Stimulated activated CD4-positive, alpha-beta T cell treated with anti-CD3 and anti-CD28 coated beads, Interleukin-1b, Interleukin-23, amount 100 ng/mL, for 48 hours (primary cell): ENCODE data around the gene SLC7A4.

Source experiments
- DNase-seq: peaks from one replicate; pipeline ENCODE4 v3.0.0-alpha.2; 2020

Gene SLC7A4

DNA sequence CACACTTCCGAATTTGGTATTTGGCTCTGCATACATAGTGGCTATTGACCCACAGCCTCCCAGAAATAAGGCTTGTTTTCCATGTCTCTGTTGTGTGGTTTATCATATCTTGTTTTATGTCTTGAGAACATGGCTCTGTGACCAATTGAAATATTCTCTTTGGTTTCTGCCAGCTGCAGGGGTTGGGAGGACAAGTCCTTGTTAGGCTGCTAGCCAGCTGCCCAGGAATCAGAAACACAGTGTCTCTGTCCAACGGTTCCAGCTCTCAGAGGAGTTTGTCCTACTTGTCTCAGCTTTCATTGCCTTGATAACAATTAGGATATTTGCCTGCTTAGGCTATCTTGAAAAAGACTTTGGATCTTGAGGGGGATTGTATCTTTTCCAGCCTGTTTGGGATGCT, 6.0 kb upstream of the SLC7A4 start:
- DNase-seq = no peak

DNA sequence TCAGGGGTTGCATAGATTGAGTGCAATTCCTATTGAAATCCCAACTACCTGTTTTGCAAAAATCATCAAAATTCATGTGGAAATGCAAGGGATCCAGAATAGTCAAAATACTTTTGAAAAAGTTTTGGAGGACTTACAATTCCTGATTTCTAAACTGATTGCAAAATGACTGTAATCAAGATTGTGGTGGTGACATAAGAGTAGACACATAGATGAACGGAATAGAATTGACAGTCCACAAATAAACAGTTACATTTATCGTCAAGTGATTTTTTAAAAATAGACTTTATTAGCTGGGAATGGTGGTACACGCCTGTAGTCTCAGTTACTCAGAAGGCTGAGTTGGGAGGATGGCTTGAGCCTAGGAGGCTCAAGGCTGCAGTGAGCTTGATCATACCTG, 2.6 kb upstream of the SLC7A4 start:
- no peak for DNase-seq

DNA sequence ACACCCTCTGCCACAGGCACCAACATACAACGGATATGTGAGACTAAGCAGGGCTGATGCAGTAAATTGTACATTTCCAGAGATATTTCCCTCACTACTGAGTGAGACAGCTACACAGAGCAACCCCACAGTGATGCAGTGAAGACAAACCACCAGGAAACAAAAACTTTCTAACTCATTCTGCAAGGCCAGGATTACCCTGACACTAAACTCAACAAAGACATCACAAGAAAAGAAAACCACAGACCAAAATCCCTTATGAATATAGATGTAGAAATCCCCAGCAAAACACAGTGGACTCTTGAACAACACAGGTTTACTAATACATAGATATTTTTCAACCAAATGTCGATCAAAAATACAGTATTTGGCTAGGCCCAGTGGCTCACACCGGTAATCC, 1.5 kb upstream of the SLC7A4 start:
- DNase-seq = no peak

DNA sequence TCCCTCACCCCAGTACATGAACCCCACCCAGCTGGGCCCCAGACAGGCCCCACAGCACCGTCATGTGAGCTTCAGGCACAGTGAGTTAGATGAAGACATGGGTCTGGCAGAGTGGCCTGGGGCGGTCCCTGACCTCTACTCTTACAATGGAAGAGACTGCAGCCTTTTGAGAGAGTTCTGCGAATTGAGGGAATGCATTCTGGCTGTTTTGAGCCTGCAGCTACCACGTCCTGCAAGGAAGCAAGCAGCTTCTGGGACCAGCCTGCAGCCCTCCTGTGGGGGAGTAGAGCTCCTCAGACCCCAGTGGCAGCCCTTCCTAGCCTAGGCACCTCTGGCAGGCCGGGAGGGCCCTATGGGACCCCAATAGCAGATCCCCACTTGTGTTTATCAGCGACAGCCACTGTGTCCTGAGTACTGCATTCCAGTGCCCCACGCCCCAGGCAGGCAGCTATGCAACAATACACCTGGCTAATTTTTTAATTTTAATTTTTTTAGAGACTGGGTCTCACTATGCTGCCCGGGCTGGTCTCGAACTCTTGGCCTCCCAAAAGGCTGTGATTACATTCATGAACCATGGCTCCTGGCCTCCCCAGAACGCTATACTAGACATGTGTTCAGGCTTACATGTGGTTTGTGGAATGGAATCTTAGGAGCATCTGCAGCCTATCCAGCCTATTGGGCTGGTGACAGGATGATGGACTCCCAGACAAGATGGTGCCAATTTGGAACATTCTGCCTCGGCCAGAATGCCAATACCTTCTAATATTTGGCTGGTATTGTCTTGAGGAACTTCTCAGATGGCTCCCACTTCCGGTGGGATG, 717 bp upstream of the SLC7A4 start:
- no peak for DNase-seq

DNA sequence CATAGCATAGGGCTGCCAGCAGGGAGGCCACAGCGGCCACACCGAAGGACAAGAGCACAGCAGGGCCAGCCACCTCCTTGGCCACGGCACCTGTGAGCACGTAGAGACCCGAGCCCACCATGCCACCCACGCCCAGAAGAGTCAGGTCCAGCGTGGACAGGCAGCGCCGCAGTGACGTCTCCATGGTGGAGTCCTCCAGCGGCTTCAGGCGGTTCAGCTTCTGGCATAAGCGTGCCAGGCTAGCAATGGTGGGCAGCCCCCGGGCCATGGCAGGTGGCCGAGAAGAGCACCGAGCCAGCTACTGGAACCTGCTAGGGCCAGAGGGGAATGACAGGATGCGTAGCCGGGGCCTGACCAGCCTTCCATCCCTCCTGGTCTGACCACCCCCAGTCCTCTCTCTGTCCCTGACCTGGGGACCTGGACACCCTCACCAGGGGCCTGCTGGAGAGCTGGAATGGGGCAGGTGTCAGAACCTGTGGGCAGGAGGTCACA, 770 bp downstream of the SLC7A4 start:
- DNase-seq = no peak

DNA sequence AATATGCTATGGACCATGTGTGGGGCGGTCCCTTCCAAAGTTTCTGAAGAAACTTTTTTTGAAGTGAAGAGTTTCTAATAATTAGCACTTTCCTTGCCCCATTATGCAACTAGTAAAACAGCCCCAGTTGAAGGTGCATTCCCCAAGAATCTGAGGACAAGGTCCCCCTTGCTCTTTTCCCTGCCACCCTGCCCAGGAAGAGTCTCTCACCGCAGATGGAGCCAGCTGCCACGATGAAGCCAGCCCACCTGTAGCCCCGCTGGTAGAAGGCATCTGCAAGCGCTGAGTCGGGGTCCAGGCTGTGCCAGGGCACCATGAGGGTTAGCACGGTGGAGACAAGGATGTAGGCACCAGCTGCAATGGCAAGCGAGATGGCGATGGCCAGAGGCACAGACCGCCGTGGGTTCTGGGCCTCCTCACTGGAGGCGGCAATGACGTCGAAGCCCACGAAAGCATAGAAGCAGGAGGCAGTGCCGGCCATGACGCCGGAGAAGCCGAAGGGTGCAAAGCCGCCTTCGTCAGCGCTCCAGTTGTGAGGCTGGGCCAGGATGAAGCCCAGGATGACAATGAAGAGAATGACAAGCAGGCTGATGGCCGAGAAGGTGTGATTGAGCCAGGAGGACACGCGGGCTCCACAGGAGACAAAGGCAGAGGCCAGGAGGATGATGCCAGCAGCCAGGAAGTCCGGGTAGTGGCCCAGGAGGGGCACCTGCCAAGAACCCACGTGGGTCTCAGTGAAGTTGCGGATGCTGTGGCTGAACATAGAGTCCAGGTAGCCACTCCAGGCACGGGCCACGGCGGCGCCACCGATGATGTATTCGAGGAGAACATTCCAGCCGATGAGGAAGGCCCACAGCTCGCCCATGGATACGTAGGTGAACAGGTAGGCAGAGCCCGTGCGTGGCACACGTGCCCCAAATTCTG, 1.5 kb downstream of the SLC7A4 start:
- no peak for DNase-seq

DNA sequence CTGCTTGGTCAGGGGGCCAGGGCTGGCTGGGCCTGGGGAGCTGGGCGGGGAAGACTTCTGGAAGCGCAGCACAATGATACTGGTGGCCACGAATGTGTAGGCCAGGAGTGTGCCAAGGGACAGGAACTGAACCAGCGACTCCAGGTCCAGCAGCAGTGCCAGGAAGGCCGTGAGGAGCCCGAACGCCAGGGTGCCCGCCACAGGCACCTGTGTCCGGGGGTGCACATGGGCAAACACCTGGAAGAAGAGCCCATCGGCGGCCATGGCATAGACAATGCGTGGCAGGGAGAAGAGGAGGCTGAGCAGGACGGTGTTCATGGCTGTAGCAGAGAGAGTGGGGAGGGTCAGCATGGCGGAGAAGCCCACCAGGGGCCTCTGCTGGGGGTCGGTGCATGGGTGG, 2.3 kb downstream of the SLC7A4 start:
- DNase-seq = no peak

DNA sequence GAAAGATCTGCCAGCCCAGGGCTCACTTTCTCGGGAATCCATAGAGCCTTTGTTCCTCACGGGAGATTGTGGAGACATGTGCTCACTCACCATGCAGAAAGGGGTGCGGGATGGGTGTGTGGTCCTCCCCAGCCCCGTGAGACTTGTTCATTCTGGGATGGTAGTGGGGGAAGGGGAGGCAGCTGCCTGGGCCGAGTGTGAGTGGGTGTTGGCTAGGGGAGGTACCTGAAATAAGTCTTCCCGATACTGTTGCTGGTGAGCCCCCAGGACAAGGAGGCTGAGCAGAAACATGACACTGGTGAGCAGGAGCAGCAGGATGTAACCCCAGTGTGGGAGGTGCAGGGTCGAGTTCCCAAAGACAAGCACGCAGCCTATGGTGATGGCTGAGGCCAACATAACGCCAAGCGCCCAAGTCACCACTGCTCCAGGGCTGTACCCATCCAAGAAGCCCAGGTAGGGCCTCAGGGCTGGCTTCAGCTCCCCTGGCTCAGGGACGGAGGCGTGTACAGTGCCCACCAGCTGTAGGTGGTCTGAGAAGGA, 2.8 kb downstream of the SLC7A4 start:
- DNase-seq = no peak

DNA sequence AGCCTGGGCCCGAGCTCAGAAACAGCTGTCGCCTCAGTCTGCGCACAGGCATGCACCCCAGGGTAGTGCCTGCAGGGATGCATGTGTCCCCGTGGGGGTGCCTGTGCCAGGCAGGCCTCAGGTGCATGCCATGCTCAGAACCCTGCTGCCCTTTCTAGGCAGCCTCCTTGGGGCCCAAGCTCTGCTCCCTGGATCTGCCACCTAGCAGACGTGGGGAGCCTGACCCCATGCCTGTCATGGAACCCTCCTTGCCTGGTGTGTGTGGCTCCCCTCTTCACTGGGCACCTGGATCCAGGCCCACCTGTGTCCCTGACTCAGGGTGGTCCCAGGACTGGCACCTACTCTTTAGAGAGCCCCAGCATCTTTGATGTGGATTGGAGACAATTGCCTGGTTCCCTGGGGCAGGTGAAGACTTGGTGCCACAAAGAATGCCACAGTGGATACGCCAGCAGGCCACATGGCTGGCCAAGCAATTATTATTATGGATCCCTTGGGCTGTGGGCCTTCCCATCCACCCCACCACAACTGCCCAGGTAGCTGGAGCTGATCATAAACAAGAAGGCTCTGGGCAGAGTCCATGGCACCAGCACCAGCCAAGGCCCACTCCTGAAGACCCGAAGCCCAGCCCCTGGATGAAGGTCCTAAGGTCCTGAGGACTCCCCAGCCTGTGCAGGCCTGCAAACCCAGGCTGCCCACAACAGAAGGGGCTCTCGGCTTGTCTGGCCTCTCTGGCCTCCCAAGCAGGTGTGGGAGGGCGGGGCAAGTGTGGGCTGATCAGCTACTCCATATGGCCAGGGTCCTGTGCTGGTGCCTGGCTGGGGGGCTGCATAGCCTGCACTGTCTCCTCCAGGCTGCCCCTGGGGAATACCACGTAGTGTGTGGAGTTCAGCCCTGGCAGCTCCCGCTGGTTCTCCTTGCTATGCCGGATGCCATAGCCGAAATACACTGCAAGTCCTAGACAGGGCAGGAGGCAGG, 3.8 kb downstream of the SLC7A4 start:
- no peak for DNase-seq

DNA sequence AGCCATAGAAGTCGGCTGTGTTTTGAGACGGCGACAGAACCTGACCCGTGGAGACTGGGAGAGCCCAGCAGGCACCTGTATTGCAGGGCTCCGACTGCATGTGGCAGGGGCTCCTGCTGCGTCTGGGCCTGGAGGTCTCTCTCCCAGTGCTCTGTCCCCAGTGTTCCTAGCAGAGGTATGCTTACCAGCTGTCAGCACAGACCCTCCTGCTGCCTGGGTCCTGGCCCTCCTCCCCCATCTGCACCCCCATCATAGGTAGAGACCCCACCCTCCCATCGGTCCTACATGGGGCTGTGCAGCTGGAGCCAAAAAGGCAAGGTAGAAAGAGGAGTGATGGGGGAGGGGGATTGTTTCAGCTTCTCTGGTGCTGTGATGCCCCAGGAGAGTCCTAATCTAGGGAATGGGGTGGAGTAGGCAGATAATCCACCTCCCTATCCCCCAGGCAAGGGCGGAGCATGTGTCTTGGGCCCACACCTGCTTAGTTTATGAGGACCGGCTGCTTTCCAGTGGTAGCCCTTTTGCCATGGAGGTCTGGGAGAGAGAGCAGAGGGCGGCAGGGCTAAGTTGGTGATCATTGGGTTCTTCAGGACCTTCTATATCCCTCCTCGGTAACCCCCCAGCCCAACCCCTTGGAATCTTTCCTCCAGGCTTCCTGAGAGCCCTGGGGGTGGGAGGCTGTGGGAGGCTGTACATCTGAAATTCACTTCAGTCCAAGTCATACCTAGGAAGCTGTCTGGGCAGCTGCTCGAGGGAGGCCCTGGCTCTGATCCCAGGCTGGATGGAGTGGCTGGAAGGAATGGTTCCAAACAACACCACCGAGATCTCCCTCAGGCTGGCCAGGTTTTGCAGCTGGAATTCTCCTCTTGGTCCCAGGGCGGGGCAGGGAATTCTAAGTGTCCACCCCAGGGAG, 5.3 kb downstream of the SLC7A4 start:
- DNase-seq = no peak

DNA sequence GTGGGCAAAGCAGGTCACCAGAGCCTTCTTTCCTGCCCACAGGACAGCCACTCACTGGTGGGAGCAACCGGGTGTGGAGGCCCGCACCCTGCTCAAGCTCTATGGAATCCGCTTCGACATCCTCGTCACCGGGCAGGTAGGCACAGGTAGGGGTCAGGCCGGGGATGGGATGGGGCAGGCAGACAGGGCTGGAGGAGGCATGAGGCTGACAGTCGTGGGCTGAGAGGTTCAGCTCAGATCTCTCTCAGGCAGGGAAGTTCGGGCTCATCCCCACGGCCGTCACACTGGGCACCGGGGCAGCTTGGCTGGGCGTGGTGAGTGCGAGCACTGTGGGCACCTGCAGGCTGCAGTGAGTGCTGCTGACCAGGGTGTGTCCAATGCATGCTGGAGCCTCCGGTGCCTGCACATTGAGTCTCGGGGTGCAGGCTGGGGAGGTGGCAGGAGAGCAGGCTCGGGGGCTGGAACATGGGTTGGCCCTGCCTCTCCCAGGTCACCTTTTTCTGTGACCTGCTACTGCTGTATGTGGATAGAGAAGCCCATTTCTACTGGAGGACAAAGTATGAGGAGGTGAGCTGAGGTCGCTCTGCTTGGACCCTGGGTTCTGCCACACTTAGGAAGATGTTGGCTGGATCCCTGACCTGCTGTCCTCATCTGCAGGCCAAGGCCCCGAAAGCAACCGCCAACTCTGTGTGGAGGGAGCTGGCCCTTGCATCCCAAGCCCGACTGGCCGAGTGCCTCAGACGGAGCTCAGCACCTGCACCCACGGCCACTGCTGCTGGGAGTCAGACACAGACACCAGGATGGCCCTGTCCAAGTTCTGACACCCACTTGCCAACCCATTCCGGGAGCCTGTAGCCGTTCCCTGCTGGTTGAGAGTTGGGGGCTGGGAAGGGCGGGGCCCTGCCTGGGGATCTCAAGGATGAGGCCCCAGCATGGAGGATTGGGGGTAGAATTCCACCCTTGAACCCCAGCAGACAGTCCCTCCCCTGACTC, 6.3 kb downstream of the SLC7A4 start:
- DNase-seq = no peak

DNA sequence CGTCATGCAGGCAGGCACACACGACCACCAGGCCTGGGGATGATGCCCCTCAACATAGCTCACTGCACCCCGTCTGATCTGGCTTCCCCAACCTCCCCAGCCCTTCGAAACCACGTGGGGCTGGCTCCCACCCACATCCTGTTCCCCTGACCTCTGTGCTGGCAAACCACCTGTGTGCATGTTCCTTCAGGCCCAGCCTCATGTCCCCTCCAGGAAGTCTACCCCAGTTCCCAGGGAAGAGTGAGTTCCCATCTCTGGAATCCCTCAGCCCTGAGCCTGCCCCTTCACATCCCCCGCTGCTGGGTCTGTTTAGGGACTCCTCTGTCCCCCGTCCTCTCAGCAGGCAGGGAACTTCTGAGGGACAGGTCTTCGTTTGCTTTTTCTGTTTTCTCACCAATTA, 7.1 kb downstream of the SLC7A4 start:
- DNase-seq = no peak

DNA sequence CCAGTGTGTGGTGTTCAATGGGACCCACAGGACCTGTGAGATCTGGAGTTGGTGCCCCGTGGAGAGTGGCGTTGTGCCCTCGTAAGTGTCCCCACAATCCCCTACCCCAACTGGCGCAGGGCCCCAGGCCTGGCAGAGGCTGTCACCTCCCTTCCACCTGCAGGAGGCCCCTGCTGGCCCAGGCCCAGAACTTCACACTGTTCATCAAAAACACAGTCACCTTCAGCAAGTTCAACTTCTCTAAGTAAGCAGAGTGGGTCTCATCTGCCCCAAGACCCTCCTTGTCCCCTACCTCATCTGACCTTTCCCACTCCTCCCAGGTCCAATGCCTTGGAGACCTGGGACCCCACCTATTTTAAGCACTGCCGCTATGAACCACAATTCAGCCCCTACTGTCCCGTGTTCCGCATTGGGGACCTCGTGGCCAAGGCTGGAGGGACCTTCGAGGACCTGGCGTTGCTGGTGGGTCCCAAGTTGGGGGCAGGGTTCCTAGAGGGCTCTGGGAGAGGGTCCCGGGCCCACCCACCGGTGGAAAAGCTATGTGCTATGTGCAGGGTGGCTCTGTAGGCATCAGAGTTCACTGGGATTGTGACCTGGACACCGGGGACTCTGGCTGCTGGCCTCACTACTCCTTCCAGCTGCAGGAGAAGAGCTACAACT, 9.3 kb downstream of the SLC7A4 start:
- no peak for DNase-seq

DNA sequence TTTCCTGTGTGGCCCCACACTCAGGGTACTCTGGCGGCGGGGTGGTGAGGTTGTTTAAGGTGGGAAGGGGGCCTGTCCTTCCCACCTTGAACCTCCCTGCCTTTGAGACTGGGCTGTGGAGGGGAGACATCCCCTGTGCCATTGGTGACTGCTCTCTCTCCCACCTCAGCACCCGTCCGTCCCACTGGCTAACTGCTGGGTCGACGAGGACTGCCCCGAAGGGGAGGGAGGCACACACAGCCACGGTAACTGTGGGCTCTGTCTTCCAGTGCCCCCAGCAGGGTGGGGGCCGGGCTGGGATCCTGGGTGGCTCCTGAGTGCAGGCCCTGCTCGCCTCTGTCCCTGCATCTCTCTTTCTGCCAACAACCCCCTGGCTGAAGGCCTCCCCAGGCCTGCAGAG, 9.9 kb downstream of the SLC7A4 start:
- DNase-seq = no peak

DNA sequence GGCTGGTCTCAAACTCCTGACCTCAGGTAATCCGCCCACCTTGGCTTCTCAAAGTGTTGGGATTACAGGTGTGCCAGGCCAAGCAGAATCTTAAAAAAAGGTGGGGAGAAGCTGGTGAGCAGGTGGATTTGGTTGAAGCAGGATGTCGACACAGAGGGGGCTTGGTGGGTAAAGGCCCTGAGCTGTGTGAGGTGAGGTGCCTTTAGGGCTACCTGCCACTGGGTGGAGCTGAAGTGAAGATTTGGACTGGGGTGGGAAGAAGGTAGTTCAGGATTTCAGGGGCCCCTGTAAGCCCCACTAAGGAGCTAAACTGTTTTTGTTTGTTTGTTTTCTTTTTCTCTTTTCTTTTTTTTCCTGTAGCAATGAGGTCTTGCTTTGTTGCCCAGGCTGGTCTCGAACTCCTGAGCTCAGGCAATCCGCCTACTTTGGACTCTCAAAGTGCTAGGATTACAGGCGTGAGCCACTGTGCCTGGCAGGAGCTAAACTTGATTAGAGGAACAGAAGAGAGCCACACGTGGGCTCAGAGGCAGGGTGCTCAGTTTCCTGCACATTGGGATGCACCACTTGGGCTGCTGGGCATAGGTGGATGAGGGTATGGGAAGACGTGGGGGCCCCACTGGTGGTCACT, 11.4 kb downstream of the SLC7A4 start:
- DNase-seq = no peak

DNA sequence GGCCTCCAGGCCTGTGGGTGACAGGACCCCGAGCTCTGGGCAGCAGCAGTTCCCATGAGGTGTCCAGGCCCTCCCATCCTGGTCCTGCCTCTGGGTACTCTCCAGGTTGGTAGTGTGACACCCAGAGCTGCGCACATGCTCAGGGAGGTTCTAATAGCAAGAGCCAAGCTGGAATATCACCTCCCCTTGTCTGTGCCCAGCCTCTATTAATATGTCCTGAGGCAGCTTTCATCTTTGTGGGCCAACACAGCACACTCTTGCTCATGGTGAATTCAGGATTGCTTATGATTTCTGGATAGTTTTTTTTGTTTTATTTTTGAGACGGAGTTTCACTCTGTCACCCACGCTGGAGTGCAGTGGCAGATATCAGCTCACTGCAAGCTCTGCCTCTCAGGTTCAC, 14.0 kb downstream of the SLC7A4 start:
- DNase-seq = no peak

DNA sequence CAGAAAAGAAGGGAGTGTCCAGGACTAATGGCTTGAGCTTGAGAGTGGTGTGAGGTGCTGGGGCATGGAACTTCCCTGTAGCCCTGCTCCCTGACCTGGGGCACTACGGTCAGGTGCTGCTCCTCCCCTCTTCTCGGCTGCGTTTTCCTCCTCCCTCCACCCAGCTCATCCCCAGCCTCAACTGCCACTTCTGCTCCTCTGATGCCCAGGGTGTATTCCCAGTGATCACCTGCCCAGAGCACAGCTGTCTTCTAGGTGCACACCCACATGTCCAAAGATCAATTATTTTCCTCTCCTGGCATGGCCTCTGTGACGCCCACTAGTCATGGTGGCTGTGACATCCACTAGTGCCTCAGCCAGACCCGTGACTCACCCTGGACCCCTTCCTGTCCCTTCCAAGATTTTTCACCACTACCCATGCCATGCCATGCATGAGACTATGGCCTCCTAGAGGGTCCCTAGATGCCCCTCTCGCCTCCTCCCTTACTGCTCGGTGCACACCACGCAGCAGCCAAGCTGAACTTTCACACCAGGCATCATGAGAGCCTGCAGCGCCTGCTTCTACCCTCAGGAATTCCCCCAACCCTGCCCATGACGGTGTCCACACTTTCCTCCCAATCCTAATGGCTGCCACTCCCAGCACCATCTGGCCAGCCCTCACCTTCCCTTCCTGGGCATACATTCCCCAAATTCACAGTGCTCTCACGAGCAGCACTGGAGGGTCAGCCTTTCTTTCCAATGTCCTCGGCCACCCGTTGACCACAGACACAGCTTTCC, 15.5 kb downstream of the SLC7A4 start:
- DNase-seq = no peak

DNA sequence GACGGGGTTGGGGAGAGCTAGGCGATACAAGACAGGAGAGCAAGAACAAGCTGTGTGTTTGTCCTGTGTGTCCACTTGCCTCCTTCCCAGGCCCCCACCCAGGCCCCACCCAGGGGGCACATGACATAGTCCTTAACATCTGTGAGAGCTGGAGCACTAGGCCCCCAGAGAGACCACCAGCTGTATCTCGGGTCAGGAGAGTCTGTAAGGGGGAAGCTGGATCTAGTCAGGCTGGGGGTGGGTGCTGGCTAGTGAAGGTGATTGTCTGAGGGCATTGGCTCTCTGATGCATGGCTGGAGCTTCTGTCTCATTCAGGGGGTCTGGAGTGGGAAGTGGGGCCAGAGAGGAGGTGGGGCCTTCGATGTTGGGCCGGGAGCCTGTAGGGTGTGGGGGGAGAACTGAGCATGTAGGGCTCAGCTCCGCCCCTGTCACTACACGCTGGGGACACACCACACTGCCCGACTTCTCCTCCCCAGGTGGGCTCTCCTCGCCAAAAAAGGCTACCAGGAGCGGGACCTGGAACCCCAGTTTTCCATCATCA, 16.8 kb downstream of the SLC7A4 start:
- no peak for DNase-seq
